ENCODE measurements around the gene PUM2. TPM values are rescaled to one million over a fixed set of nuclear protein-coding genes. Genes with fewer than 3 reads are reported as not detected.

PUM2 gene
- total and polyA plus RNA-seq, 2 of the 13 experiments (the other 11 are each of a cell fraction or from before 2014, with no cell fraction given): 69.6 to 69.8 TPM

DNA sequence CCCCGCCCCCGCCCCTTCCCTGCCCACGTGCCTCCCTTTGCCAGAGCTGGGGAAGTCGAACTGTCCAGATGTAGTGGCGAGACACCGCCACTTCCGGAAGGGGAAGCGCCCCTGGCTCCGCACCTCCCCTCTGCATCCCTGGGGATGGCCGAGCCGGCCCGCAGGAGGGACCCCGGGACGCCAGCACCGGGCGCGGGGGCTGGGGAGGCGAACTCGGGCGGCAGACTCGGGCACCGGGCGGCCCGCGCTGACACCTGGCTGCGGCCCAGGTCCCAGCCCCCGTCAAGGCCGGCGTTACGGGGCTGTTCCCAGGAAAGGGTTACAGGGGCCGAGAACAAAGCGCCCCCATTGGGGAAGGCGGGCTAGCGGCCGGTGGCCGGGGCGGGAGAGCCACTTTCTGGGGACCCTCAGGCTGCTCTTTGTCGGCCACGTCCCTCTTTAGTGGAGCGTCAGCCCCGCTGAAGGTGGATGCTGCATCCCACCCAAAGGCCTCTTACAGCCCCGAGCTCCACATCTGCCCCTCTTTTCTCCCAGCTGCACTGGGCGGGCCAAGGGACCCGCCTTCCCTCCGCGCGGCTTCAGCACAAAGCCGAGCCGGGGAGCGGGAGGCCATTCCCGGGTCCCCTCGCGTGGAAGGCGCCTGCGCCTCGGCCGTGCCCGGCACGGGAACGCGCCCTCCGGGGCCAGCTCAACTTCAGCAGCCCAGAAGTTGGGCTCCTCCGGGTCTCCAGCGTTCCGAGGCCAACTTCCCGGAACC lies 127.1 kb downstream of the PUM2 start (continued):
- TF ChIP-seq, protein P1, sequence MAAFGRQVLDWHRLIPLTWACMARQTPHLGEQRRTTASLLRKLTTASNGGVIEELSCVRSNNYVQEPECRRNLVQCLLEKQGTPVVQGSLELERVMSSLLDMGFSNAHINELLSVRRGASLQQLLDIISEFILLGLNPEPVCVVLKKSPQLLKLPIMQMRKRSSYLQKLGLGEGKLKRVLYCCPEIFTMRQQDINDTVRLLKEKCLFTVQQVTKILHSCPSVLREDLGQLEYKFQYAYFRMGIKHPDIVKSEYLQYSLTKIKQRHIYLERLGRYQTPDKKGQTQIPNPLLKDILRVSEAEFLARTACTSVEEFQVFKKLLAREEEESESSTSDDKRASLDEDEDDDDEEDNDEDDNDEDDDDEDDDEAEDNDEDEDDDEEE (CRISPR knock-in tag; IDR thresholded peaks at IDR 0.05): 0 out of 2 replicates have a peak, but pooled peaks have one; percentile 32
- no peak for TF ChIP-seq FLYWCH1 (CRISPR knock-in tag; IDR thresholded peaks at IDR 0.05)
- TF ChIP-seq CAMTA2 (CRISPR knock-in tag; IDR thresholded peaks at IDR 0.05; ENCODE audit: borderline replicate concordance): no peak
- TF ChIP-seq ZNF296 (CRISPR knock-in tag; conservative IDR thresholded peaks at IDR 0.05): peak; percentile 87; the same call in 1 of the 2 replicates
- TF ChIP-seq RBM22 (optimal IDR thresholded peaks at IDR 0.05; ENCODE audit: low read length): no peak
- TF ChIP-seq ZFP36L2 (CRISPR knock-in tag; IDR thresholded peaks at IDR 0.05): no peak
- TF ChIP-seq, protein P2, sequence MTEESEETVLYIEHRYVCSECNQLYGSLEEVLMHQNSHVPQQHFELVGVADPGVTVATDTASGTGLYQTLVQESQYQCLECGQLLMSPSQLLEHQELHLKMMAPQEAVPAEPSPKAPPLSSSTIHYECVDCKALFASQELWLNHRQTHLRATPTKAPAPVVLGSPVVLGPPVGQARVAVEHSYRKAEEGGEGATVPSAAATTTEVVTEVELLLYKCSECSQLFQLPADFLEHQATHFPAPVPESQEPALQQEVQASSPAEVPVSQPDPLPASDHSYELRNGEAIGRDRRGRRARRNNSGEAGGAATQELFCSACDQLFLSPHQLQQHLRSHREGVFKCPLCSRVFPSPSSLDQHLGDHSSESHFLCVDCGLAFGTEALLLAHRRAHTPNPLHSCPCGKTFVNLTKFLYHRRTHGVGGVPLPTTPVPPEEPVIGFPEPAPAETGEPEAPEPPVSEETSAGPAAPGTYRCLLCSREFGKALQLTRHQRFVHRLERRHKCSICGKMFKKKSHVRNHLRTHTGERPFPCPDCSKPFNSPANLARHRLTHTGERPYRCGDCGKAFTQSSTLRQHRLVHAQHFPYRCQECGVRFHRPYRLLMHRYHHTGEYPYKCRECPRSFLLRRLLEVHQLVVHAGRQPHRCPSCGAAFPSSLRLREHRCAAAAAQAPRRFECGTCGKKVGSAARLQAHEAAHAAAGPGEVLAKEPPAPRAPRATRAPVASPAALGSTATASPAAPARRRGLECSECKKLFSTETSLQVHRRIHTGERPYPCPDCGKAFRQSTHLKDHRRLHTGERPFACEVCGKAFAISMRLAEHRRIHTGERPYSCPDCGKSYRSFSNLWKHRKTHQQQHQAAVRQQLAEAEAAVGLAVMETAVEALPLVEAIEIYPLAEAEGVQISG (CRISPR knock-in tag; IDR thresholded peaks at IDR 0.05): peak; percentile 40; the same call in 1 of the 2 replicates
- TF ChIP-seq, protein P3, sequence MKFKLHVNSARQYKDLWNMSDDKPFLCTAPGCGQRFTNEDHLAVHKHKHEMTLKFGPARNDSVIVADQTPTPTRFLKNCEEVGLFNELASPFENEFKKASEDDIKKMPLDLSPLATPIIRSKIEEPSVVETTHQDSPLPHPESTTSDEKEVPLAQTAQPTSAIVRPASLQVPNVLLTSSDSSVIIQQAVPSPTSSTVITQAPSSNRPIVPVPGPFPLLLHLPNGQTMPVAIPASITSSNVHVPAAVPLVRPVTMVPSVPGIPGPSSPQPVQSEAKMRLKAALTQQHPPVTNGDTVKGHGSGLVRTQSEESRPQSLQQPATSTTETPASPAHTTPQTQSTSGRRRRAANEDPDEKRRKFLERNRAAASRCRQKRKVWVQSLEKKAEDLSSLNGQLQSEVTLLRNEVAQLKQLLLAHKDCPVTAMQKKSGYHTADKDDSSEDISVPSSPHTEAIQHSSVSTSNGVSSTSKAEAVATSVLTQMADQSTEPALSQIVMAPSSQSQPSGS (CRISPR knock-in tag; IDR thresholded peaks at IDR 0.05): no peak; the same call in 1 of the 2 replicates
- TF ChIP-seq SETDB1 (CRISPR knock-in tag; IDR thresholded peaks at IDR 0.05; ENCODE audit: borderline replicate concordance): no peak
- TF ChIP-seq ZNF616 (CRISPR knock-in tag; IDR thresholded peaks at IDR 0.05; ENCODE audit: low read depth): no peak
- TF ChIP-seq ZFP36L1 (CRISPR knock-in tag; IDR thresholded peaks at IDR 0.05): no peak
- TF ChIP-seq KDM1A (CRISPR knock-in tag; IDR thresholded peaks at IDR 0.05): no peak
- TF ChIP-seq POLR2AphosphoS2 (IDR thresholded peaks at IDR 0.05; ENCODE audit: low read depth, low read length): no peak
- TF ChIP-seq ZNF124 (CRISPR knock-in tag; IDR thresholded peaks at IDR 0.05): no peak
- TF ChIP-seq SATB2 (CRISPR knock-in tag; IDR thresholded peaks at IDR 0.05): 0 out of 2 replicates have a peak, but pooled peaks have one; percentile 32
- no peak for TF ChIP-seq NPAS2 (CRISPR knock-in tag; IDR thresholded peaks at IDR 0.05; ENCODE audit: borderline replicate concordance)
- no peak for TF ChIP-seq ARNT (IDR thresholded peaks at IDR 0.05)
- no peak for TF ChIP-seq SMAD9 (CRISPR knock-in tag; IDR thresholded peaks at IDR 0.05)
- TF ChIP-seq ZNF274 (CRISPR knock-in tag; IDR thresholded peaks at IDR 0.05): no peak; the same call in 1 of the 2 replicates
- TF ChIP-seq HNRNPH1 (optimal IDR thresholded peaks at IDR 0.05; ENCODE audit: low read depth, low read length): no peak
- TF ChIP-seq, protein P4, sequence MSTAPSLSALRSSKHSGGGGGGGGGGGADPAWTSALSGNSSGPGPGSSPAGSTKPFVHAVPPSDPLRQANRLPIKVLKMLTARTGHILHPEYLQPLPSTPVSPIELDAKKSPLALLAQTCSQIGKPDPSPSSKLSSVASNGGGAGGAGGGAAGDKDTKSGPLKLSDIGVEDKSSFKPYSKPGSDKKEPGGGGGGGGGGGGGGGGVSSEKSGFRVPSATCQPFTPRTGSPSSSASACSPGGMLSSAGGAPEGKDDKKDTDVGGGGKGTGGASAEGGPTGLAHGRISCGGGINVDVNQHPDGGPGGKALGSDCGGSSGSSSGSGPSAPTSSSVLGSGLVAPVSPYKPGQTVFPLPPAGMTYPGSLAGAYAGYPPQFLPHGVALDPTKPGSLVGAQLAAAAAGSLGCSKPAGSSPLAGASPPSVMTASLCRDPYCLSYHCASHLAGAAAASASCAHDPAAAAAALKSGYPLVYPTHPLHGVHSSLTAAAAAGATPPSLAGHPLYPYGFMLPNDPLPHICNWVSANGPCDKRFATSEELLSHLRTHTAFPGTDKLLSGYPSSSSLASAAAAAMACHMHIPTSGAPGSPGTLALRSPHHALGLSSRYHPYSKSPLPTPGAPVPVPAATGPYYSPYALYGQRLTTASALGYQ (CRISPR knock-in tag; IDR thresholded peaks at IDR 0.05): no peak
- no peak for TF ChIP-seq FOXK2 (IDR thresholded peaks at IDR 0.05)
- TF ChIP-seq SYNCRIP (IDR thresholded peaks at IDR 0.05; ENCODE audit: insufficient read depth, low read depth, low read length): no peak
- no peak for TF ChIP-seq CBX1 (IDR thresholded peaks at IDR 0.05; ENCODE audit: low read depth)
- TF ChIP-seq ZBTB7B (CRISPR knock-in tag; IDR thresholded peaks at IDR 0.05): peak; percentile 23; the same call in 1 of the 2 replicates
